ENCODE results near the gene B9D1. TPM values are rescaled to one million over a fixed set of nuclear protein-coding genes. Genes with fewer than 3 reads are reported as not detected.

The B9D1 gene
- total and polyA plus RNA-seq, 2 of the 13 experiments (the other 11 are each of a cell fraction or from before 2014, with no cell fraction given), result 27.7 to 31.1 TPM

DNA sequence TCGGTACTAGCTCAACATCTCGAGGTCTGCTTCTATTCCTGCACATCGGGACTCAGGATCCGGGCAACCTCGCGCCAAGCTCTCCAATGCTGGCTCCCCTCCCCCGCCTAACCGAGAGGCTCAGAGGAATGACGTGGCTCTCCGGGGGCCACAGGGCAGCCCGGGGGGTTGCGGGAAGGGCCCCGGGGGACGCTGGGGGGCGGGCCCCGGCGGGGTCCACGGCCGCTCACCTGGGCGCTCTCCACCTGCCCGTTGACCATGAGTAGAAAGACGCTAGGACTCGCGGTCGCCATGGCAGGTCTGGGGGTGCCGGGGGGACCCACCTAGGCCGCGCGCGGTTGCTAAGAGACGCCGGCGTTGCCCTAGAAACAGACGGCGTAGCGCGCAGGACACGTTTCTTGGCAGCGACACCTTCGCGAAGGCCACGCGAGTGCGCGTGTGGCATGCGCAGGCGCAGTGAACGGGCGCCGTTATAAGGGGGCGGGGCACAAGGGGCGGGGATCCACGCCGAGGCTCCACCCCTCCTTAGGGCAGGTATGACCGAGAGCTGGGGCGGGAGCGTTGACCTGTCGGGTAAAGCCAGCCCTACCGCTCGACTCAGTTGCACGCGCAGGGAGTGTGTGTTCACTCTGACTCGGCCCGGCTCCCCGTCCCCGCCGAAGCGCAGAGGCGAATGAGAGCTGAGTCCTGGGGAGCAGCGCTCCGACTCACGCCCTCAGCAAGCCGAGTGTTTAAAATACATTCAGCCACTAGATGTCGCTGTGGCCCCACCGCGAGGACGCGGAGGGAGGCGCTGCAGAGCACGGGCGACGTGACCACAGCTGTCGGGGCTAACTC lies at the start of gene B9D1 (continued):
- TF ChIP-seq ZNF749 (CRISPR knock-in tag; IDR thresholded peaks at IDR 0.05; ENCODE audit: borderline replicate concordance), result no peak; the same call in 1 of the 2 replicates
- no peak for TF ChIP-seq SNAI1 (CRISPR knock-in tag; IDR thresholded peaks at IDR 0.05; ENCODE audit: borderline replicate concordance)
- peak; percentile 20; the same call in 1 of the 2 replicates for TF ChIP-seq FOXO1 (CRISPR knock-in tag; IDR thresholded peaks at IDR 0.05)
- no peak for TF ChIP-seq ARHGAP35 (CRISPR knock-in tag; IDR thresholded peaks at IDR 0.05; ENCODE audit: borderline replicate concordance)
- TF ChIP-seq ZNF274 (CRISPR knock-in tag; IDR thresholded peaks at IDR 0.05), result no peak
- TF ChIP-seq, protein P1, sequence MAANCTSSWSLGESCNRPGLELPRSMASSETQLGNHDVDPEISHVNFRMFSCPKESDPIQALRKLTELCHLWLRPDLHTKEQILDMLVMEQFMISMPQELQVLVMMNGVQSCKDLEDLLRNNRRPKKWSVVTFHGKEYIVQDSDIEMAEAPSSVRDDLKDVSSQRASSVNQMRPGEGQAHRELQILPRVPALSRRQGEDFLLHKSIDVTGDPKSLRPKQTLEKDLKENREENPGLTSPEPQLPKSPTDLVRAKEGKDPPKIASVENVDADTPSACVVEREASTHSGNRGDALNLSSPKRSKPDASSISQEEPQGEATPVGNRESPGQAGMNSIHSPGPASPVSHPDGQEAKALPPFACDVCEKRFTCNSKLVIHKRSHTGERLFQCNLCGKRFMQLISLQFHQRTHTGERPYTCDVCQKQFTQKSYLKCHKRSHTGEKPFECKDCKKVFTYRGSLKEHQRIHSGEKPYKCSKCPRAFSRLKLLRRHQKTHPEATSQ (CRISPR knock-in tag; IDR thresholded peaks at IDR 0.05; ENCODE audit: borderline replicate concordance), result peak; percentile 59; the same call in 1 of the 2 replicates
- no peak for TF ChIP-seq ZNF282 (IDR thresholded peaks at IDR 0.05; ENCODE audit: partially characterized antibody)
- 0 out of 2 replicates have a peak, but pooled peaks have one; percentile 55 for TF ChIP-seq PAX8 (CRISPR knock-in tag; IDR thresholded peaks at IDR 0.05; ENCODE audit: borderline replicate concordance)
- no peak for TF ChIP-seq ZNF703 (CRISPR knock-in tag; IDR thresholded peaks at IDR 0.05; ENCODE audit: borderline replicate concordance)
- no peak; the same call in 1 of the 2 replicates for TF ChIP-seq ZNF460 (CRISPR knock-in tag; IDR thresholded peaks at IDR 0.05; ENCODE audit: borderline replicate concordance)
- TF ChIP-seq, protein P2, sequence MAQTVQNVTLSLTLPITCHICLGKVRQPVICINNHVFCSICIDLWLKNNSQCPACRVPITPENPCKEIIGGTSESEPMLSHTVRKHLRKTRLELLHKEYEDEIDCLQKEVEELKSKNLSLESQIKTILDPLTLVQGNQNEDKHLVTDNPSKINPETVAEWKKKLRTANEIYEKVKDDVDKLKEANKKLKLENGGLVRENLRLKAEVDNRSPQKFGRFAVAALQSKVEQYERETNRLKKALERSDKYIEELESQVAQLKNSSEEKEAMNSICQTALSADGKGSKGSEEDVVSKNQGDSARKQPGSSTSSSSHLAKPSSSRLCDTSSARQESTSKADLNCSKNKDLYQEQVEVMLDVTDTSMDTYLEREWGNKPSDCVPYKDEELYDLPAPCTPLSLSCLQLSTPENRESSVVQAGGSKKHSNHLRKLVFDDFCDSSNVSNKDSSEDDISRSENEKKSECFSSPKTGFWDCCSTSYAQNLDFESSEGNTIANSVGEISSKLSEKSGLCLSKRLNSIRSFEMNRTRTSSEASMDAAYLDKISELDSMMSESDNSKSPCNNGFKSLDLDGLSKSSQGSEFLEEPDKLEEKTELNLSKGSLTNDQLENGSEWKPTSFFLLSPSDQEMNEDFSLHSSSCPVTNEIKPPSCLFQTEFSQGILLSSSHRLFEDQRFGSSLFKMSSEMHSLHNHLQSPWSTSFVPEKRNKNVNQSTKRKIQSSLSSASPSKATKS (CRISPR knock-in tag; IDR thresholded peaks at IDR 0.05), result no peak
- TF ChIP-seq RFX1 (IDR thresholded peaks at IDR 0.05), result peak; percentile 92
- TF ChIP-seq, protein P3, sequence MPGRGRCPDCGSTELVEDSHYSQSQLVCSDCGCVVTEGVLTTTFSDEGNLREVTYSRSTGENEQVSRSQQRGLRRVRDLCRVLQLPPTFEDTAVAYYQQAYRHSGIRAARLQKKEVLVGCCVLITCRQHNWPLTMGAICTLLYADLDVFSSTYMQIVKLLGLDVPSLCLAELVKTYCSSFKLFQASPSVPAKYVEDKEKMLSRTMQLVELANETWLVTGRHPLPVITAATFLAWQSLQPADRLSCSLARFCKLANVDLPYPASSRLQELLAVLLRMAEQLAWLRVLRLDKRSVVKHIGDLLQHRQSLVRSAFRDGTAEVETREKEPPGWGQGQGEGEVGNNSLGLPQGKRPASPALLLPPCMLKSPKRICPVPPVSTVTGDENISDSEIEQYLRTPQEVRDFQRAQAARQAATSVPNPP (CRISPR knock-in tag; IDR thresholded peaks at IDR 0.05), result no peak
- no peak for TF ChIP-seq ZNF619 (CRISPR knock-in tag; IDR thresholded peaks at IDR 0.05)
- 0 out of 2 replicates have a peak, but pooled peaks have one; percentile 82 for TF ChIP-seq SMYD3 (CRISPR knock-in tag; IDR thresholded peaks at IDR 0.05)
- TF ChIP-seq ZNF350 (CRISPR knock-in tag; IDR thresholded peaks at IDR 0.05; ENCODE audit: borderline replicate concordance, low read depth), result peak; percentile 89
- TF ChIP-seq, protein P4, sequence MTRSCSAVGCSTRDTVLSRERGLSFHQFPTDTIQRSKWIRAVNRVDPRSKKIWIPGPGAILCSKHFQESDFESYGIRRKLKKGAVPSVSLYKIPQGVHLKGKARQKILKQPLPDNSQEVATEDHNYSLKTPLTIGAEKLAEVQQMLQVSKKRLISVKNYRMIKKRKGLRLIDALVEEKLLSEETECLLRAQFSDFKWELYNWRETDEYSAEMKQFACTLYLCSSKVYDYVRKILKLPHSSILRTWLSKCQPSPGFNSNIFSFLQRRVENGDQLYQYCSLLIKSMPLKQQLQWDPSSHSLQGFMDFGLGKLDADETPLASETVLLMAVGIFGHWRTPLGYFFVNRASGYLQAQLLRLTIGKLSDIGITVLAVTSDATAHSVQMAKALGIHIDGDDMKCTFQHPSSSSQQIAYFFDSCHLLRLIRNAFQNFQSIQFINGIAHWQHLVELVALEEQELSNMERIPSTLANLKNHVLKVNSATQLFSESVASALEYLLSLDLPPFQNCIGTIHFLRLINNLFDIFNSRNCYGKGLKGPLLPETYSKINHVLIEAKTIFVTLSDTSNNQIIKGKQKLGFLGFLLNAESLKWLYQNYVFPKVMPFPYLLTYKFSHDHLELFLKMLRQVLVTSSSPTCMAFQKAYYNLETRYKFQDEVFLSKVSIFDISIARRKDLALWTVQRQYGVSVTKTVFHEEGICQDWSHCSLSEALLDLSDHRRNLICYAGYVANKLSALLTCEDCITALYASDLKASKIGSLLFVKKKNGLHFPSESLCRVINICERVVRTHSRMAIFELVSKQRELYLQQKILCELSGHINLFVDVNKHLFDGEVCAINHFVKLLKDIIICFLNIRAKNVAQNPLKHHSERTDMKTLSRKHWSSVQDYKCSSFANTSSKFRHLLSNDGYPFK (CRISPR knock-in tag; IDR thresholded peaks at IDR 0.05; ENCODE audit: borderline replicate concordance), result peak; percentile 26; the same call in 1 of the 2 replicates
